ENCODE data around the gene CCR9.

CCR9 gene

DNA sequence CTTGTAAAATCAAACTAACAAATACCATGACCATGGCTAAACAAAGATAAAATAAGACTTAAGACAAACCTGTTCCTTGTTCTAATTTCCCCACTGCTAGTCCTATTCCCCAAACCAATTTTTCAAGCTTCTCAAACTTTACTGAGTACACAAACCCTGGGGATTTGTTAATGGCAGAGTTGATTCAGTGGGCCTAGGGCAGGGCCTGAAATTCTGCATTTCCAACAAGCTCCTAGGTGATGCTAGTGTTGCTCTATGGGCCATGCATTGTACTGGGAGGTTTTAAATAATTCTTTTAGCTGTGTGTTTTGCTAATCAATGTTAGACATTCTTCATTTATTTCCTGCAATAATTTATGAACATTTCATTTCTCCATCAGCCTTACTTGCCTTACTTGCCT, 13.3 kb upstream of the CCR9 start:
- DNase-seq, result no peak

DNA sequence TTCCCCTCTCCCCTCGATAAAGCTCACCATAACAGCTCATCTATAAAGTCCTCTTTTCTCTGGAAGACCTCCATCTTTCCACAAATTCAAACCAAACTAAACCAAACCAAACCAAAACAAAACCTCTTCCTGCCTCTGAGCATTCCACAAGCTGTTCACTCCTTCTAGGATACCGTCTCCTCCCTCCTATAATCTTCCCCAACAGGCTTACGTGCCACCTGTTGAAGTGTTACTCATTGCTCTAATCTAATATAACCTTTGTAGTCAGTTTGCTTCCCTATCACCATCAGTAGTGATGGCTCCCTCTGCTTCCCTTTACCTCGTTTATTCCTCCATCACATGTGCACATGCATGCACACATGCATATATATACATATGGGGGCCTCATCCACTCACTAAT, 12.7 kb upstream of the CCR9 start:
- no peak for DNase-seq

DNA sequence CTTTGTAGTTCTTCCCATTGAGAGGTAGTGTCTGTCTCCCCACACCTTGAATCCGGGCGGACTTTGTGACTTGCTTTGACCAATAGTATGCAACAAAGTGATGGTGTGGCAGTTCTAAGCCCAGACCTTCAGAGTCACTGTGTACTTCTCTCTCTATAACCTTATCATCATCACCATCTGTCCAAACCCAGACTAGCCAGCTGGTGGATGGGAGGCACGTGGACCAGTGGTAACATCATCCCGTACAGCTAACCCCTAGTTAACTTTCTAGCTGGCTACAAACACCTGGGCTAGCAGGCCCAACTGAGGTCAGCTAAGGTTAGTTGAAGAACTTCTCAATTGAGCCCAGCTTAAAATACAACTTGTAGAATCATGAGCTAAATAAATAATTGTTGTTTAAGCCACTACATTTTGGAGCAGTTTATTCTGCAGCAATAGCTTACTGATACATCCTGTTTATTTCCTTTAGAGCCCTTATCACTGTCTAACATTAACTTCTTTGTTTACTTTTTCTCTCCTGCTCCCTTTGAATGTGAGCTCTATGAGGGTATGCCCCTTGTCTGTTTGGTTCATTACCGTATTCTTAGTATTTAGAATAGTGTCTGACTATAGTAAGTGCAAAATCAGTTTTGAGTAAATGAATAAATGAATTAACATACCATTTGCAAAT, 11.5 kb upstream of the CCR9 start:
- no peak for DNase-seq

DNA sequence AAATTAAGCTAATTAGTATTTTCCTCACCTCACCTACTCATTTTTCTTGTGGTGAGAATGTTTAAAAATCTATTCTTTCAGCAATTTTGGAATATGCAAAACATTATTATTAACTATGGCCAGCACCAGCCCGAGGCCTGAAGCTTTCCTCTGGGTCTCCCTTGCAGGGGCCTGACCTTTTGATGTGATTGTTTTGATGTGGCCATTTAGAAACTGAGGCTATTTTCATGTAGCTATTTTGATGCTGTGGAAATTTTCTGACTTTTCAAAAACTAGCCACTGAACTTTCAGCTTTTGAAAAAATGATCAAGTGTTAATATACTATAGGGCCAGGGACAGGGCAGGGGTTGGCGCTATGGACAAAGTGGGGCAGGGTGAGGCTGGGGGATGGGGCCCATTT, 8.2 kb upstream of the CCR9 start:
- no peak for DNase-seq

DNA sequence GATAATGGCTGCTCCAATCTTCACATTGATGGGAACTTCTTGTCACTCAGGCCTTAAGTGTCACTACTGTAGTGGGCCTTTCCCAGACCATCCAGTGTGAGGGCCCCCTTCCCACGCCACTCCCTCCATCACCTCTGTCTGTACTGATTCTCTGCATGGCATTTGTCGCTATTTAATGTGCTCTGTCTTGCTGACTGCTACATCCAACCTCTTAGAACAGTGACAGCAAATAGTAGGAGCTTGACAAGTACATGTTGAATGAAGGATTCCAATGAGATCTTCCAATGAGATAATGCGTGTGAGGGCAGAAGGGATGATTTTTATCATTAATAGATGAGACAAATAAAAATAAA, 5.6 kb upstream of the CCR9 start:
- DNase-seq, result no peak

DNA sequence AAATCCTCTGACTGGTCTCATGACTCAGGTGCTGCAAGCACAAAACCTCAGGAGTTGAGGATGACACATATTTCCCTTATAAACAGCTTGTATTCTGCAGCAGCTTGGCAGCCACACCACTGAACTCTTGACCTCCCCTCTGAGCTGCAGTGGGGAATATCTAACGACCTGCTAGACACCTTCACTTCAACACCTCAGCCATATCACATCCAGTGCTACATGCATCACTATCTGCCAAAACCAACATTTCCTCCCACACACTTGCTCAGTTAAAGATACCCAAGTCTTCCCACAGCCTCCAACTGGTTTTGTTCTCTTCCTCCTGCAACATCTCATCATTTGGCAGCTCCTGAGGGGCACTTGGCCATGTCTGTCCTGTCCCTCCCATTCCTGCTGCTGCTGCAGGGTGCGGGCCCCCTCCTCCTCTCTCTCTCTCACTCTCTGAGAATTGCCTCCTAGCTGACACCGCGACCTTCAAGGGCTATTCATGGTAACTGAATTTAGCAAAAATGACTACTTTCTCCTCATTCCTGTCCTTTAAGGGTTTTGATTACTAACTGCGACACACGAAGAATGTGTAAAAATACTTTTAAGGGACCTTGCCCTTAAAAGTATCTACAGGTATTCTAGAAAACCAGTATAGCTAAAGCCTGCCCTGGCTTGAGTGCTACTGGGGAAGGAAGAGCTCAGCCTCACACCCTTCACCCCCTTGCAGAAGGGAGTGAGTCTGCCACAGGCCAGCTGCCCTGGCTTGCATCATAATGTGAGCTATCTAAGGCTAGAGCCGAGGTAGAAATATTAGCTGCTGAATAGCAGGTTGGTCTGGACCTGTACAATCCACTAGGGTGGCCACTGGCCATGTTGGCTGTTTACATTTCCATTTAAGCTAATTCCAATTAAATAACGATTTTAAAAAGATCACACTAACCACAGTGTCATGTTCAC, 5.0 kb upstream of the CCR9 start:
- DNase-seq, result peak; percentile 52

DNA sequence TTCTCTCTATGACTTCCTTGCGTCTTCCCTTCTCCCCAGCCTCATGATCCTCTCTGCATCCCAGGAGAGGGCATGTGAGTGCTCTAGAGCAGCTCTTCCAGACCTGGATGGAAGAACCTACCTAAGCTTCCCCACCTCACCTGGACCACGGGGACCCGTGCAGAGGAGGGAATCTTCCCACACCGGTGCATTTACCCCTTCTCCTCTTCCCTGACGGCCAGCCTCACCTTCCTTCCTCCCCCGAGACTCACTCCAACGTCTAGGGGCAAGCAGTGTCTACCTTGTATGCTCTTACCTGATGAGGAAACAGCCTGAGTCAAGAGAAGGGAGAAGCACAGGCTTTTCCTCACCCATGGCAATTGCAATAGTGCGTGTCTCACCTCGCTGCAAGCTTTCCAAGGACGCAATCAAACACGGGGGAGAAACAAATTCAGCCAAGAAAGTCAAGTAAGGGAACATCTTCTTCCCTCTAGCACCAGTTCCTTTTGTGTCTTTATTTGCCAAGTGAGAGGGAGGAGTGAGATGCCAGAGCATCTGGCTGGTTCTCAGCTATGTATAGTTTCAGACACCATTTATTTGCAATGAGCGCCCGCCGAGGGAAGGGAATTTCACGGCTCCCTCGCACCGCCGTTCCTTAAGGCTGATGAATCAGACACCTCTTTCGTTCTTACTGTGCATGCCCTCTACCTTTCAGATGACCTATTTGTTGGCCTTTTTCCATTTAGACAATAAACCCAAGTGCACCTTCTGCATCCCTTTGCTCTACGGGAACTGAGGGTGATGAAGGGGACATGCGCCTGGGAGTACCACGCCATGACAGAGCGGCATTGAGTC, 1.8 kb upstream of the CCR9 start:
- DNase-seq, result no peak

DNA sequence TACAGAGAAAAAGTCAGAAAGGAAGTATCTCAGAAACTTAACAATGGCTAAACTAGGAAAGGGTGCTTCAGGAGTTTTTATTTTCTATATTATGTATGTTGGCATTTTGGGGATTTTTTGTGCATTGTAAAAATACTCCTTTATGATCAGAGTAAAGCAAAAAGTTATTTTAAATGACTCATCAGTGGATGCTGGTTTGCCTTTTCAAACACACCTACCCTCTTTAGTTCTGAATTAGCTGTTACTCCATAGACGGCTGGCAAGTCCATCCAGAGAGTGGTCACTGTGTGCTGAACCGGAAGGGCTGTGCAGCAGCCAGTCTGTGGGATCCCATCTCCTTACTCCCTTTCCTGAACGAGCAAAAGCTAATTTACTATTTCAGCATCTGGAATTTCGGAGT, 942 bp downstream of the CCR9 start:
- no peak for DNase-seq

DNA sequence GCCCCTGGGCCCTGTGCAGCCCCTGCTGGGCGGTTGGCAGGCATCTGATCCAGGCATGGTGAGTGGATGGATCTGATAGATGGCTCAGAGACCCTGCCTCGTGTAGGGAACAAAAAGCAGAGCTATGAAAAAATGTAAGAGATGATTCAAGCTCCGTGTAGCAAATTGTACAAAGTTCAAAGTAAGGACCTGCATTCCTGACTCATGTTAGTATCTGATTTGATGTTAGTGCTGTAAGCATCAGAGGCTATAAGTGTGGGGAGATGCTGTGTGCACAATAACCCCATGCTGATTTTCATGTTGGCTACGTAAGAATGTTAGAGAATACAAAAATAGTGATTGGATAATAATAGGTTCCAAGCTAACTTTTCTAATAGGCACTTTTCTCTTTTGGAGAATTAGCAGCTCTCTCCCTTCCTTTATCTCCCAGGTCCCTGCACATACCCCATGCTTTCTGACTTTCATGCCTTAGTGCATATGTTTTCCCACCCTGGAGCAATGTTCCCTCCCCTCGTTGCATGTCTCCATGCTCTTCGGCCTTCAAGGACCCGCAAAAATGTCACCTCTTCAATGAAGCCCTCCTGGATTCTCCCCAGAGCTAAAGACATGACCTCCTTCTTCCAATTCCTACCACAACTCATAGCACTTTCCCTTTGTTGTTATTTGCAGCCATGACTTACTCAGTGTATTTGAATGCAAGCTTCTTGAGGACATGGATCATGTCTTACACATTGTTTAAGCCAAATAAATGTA, 1.6 kb downstream of the CCR9 start:
- no peak for DNase-seq

DNA sequence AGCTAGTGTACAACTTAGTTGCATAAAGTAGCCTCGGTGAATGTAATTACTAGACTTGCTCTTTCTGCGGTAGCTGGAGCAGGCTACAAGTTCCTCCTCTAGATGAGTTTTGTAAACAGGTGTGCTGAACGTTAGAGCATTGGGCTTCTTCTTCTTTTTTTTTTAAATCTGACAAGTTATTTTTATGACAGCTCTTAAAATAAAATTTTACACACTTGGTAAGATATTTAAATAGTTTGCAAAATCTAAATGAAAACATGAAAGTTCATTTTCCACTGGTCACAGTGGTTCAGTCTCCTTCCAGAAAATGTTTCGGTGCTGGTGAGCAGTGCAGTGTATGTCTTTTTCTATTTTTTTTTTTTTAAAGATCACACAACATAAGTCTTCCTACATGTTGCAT, 3.0 kb downstream of the CCR9 start:
- DNase-seq, result no peak

DNA sequence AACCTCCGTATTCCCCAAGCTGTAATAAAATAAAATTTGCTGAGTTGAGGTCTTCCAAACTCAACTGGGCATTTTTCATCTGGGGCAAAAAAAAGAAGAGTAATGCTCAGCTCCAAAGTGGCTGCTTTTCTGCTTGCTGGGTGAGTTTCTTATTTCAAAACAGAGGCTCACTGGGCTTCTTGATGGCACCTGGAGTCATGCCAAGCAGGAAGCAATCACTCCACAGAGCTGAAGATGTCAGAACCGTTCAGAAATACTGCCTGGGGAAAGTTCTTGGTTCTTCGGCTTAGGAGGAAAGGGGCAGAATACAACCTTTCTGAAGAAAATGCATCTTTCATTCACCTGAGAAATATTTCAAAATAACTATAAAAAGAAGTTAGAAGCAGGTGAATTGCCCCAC, 4.1 kb downstream of the CCR9 start:
- no peak for DNase-seq

DNA sequence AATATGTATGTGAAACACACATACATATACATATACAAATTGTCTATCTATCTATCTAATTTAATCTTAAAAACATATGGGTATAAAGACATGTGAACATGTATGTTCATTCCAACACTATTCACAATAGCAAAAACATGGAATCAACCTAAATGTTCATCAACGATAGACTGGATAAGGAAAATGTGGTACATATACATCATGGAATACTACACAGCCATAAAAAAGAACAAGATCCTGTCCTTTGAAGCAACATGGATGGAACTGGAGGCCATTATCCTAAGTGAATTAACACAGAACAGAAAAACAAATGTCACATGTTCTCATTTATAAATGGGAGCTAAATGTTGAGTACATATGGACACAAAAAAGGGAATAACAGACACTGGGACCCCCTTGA, 5.8 kb downstream of the CCR9 start:
- no peak for DNase-seq

DNA sequence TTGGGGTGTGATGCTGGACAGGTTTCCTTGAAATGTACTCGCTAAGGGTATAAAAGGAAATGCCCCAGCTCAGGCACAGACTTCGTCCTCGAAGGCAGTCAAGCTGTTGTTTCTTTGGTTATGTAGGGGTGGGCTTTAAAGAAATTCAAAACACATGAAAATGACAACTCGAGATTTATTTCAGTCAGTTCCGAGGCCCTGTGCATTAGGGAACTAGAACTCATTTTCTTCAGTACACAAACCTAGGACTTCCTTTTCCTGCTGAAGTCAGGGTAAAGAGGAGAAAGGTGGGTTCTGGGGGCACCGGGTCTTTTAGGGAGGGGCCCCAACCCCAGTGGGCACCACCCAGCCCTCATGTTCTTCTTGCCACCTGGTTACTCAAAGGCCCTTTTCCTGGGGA, 7.7 kb downstream of the CCR9 start:
- DNase-seq, result no peak

DNA sequence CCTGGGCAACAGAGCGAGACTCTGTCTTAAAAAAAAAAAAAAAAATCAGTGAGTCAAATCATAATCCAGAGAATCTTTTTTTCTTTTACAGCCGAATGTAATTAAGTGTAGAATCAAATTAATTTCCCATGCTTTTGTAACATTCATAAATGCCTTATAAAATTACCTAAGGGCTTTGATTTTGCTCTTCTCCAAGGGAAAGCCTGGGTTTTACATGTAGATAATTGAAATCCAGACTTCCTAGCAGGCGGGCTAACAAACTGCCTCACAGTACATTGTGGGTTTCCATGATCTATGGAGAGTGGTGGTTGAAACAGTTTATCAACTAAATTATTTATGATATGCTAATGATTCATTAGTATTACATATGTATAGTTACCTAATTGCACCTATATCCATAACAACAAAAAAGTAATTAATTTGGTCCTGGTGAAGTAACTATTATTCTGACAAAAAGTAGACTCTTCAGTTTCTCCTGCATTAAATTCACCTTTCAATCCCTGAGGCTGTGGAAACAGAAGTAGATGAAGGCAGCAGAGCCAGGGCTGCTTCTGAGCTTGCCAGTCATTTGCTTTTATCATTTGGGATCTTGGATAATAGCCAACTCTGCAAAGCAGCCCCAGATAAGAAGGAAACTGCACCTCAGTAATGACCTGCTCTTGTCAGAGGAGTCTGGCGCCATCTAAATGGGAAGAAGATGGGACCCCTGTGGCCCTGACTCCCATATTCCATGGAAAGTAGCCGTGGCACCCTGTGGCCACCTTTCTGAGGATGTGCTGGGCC, 9.5 kb downstream of the CCR9 start:
- DNase-seq, result no peak

DNA sequence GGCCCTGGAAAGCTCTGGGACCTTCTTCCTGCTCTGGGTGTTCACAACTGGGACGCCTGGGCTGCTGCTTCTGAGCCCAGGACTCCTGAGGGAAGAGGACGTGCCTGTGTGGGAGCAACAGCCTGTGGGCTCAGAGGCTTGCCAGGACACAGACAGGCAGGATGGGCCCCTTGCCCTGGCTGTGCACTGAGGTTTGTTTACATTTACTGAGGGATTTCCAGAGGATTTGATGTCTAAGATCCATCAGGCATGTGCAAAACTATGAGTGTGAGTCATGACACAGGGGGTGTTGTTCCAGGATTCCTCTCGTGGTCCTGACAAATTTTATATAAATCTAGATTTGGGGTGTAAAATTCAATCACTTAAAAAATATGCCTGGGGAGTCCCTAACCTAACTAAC, 10.6 kb downstream of the CCR9 start:
- no peak for DNase-seq

DNA sequence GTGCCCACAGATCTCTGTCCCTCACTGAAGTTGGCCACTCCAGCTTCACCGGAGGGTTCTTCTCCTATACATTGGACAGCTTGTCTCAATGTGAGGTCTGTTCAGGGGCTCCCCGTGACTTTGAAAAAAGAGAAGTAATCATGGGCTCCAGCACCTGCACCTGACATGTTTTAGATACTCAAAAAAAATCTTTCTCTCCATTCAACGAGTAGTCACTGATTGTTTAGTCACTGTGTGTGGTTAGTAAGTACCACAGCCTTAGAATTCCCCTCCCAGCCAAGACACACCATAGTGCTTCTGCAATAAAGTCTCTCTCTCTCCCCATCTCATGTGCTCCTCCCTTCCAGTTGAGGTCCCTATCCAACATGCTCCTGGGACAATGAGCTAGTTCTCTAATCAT, 18.6 kb downstream of the CCR9 start:
- no peak for DNase-seq

DNA sequence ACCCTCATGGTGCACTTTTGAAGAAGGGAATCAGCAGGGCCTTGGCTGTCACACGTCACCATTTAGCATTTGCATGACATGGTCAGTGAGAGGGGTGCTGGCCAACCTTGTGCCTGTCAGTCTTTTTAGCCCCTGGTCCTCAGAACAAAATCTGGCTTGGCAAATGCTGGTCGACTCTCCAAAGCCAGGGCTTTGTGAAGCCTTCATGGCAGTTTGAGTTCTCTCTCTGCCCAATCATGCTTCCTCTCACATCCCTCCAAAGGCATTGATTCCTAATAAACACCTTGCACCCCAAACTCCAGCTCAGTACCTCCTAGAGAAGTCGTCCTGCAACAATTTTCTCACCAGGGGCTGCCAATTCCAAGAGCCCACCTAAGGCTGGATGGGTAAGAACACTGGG, 19.4 kb downstream of the CCR9 start:
- no peak for DNase-seq

DNA sequence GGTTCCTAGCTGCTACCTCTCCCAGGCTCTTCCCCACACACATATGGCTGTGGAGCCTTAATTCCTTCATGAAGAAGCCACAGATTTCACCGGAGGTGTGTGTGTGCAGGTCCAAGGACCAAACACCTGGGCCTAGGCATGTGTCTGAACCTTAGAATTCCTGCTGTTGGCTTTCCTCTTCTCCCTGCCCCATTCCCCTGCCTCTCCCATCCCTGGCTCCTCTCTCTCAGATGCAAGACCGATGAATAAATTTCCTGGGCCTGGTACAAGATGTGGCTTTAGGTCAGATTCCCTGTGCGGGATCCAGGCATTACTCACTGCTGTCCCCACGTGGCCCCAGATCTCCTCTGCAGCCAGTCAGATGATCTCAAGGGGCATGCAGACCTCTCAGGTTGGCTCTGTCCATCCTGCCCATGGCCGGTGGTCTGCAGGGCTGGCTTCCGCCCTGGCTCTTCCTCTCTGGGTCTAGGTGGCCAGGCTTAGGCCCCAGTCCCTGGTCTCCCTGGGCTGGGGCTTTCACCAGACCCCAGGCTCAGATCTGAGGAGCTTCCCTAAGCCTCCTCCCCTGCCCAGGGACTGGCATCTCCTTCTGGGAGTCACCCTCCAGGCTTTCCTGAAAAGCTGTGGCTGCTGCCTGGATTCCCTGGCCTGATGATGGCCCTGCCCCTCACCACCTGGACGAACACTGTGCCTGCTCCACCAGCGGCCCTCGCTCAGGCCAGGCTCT, 20.5 kb downstream of the CCR9 start:
- no peak for DNase-seq

DNA sequence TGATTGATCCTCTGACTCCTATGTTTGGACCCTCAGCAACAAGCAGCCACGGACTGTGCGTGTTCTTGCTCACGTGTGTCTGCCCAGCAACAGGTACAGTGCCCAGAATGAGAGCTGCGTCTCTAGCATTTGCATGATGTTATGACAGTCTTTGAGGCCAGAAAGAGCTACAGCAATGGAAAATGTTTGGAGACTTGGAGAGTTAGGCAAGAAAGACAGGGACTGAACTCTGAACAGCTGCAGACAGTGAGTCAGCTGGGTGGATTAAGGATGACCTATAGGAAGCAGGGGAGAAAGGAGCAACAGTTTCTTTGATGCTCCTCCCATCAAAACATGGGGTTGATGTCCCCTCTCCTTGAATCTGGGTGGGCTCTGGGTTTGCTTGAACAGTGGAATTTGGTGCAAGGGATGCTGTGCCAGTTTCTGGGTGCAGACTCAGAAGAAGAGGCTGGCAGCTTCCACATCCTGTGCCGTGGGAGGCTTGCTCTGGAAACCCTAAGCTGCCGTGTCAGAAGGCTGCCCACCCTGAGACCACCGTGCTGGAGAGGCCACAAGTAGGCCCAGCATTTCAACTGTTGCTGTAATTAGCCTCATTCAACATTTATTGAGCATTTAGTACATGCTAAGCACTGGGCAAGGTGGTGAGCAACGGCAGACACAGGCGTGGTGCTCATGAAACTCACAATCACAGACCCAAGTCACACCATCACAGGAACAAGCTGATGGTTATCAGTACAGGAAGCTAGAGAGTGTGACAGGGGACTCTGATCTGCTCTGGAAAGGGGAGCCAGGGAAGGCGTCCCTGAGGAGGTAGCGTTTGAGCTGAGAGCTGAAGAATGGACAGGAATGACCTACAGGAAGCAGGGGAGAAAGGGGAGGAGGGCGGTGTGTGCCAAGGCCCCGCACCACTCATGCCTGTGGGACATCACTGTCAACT, 21.7 kb downstream of the CCR9 start:
- DNase-seq, result peak; percentile 50

DNA sequence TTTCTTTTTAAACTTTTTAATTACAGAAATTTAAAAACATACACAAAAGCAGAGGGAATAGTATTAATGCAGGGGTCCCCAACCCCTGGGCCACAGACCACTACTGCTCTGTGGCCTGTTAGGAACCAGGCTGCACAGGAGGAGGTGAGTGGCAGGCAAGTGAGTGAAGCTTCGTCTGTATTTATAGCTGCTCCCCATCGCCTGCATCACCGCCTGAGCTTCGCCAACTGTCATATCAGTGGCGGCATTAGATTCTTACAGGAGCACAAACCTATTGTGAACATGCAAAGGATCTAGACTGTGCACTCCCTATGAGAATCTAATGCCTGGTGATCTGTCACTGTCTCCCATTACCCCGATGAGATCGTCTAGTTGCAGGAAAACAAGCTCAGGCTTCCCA, 22.4 kb downstream of the CCR9 start:
- DNase-seq, result no peak
